ENCODE data around the gene SARM1.

- TF ChIP-seq POLR2AphosphoS5 (IDR thresholded peaks at IDR 0.05) (no peak), CTCF (IDR thresholded peaks at IDR 0.05; ENCODE audit: poor library complexity, severe bottlenecking) (no peak), EZH2 (IDR thresholded peaks at IDR 0.05; ENCODE audit: borderline replicate concordance, insufficient read depth, low read length, poor library complexity, severe bottlenecking) (no peak), MXI1 (conservative IDR thresholded peaks at IDR 0.05; ENCODE audit: poor library complexity, severe bottlenecking) (no peak), EP300 (conservative IDR thresholded peaks at IDR 0.05; ENCODE audit: poor library complexity, severe bottlenecking) (no peak), RAD21 (conservative IDR thresholded peaks at IDR 0.05) (no peak)
Measured at GRCh38 chr17:28372945-28373274, 1.4 kb downstream of the SARM1 start.
